Fibroblast of the aortic adventitia (primary cell): ENCODE data around the gene LTBR. TPM values are rescaled to one million over a fixed set of nuclear protein-coding genes. Genes with fewer than 3 reads are reported as not detected.
"Not testable (repeated sequence)": the region's sequence is repeated elsewhere in the genome, so short reads cannot be mapped to it uniquely, and the experiment has no call there.

ENCODE experiments used
- DNase-seq: peaks from one replicate; pipeline ENCODE4 v3.0.0-alpha.2; 2010; ENCODE audit warnings: low read depth
- H3K4me3 ChIP-seq: 2 replicates; pipeline ENCODE4 v1.5.1; 2011; ENCODE audit warnings: low read depth, mild to moderate bottlenecking, control low read depth, low read length, moderate library complexity
- CTCF ChIP-seq: IDR thresholded peaks from 2 replicates; pipeline ENCODE4 v1.5.1; 2011; ENCODE audit warnings: mild to moderate bottlenecking, low read length, control low read depth, inconsistent platforms; ENCODE audit not compliant: insufficient read depth
- total RNA-seq: library from RNA; depleted of rRNA; stranded (reverse); fragments of >200 nt; gene quantifications from 2 replicates; pipeline ENCODE4 v1.2.3, GENCODE V29; 2012; ENCODE audit warnings: low replicate concordance

Gene LTBR
- total RNA-seq, 1 donor, result 93.7 TPM

- DNase-seq, result no peak
- H3K4me3 ChIP-seq, result peak overlapping the region; percentile 100
- TF ChIP-seq CTCF, result no peak
These were observed 46.8 kb upstream of the LTBR start for GRCh38 chr12:6336889-6337853.

- TF ChIP-seq CTCF, result no peak
- H3K4me3 ChIP-seq, result peak overlapping the region; percentile 100
- peak; percentile 52 for DNase-seq
These were observed 46.0 kb upstream of the LTBR start for GRCh38 chr12:6337958-6338433.

GRCh38 chr12:6338536-6338935, 45.4 kb upstream of the LTBR start:
- DNase-seq, result not testable (repeated sequence)
- peak overlapping the region; percentile 100 for H3K4me3 ChIP-seq

- DNase-seq, result no peak
- peak overlapping the region; percentile 100 for H3K4me3 ChIP-seq
- no peak for TF ChIP-seq CTCF
These were observed 45.0 kb upstream of the LTBR start for GRCh38 chr12:6338955-6339354.

- no peak for TF ChIP-seq CTCF
- H3K4me3 ChIP-seq, result peak overlapping the region; percentile 100
- DNase-seq, result peak; percentile 84
These were observed 43.8 kb upstream of the LTBR start for GRCh38 chr12:6340032-6340638.

GRCh38 chr12:6340745-6341416, 43.1 kb upstream of the LTBR start:
- DNase-seq, result no peak
- no peak for TF ChIP-seq CTCF
- peak overlapping the region; percentile 100 for H3K4me3 ChIP-seq
